K562 (cell line): ENCODE results near the gene BPTF. TPM values are rescaled to one million over a fixed set of nuclear protein-coding genes. Genes with fewer than 3 reads are reported as not detected.

ENCODE experiments used
- ARID2 ChIP-seq: fragments of 450-650 bp; IDR thresholded peaks from 2 replicates; pipeline ENCODE4 v1.6.1; 2017; ENCODE audit warnings: antibody characterized with exemption, mild to moderate bottlenecking
- CBX8 ChIP-seq: fragments of 200-600 bp; sonication (generic); IDR thresholded peaks from 2 replicates; pipeline ENCODE4 v1.6.1; 2012; ENCODE audit warnings: borderline replicate concordance, mixed run types, low read depth, mild to moderate bottlenecking, moderate library complexity, mixed read lengths, low read length, control low read depth, inconsistent platforms; ENCODE audit not compliant: poor library complexity, severe bottlenecking; ENCODE audit errors: extremely low read depth
- CHD1 ChIP-seq: fragments of 200-600 bp; sonication (generic); IDR thresholded peaks from one replicate; pipeline ENCODE4 v1.6.1; 2012; ENCODE audit warnings: mild to moderate bottlenecking, moderate library complexity, low read length, inconsistent platforms
- HDAC1 ChIP-seq, 2 experiments: fragments of 450-650 bp; IDR thresholded peaks; 2 replicates each; pipeline ENCODE4 v1.6.1; 2016 to 2017; ENCODE audit warnings: inconsistent platforms in 1 of 2, mild to moderate bottlenecking in 1 of 2, moderate library complexity in 1 of 2
- HOXB6 ChIP-seq: fragments of 250-450 bp; sonication (Bioruptor Pico); IDR thresholded peaks from 2 replicates; pipeline ENCODE4 v1.5.1; 2022; ENCODE audit warnings: mild to moderate bottlenecking, borderline replicate concordance
- MCM3 ChIP-seq: fragments of 450-650 bp; IDR thresholded peaks from 2 replicates; pipeline ENCODE4 v1.6.1; 2016
- MYNN ChIP-seq, 2 experiments: sonication (generic); formaldehyde crosslinking in 1 of 2; IDR thresholded peaks; 2 replicates each; pipeline versions ENCODE4 v1.5.0 to v1.6.1; 2016 to 2020; ENCODE audit warnings: antibody characterized with exemption in 1 of 2, missing genetic modification reagents in 1 of 2
- NRF1 ChIP-seq, 2 experiments: fragments of 450-650 bp; IDR thresholded peaks in 1 of 2; conservative IDR thresholded peaks in 1 of 2; 2 replicates each; pipeline ENCODE4 v1.6.1; 2014; ENCODE audit warnings: mild to moderate bottlenecking in 2 of 2
- PCBP1 ChIP-seq: fragments of 200-400 bp; formaldehyde crosslinking; IDR thresholded peaks from 2 replicates; pipeline ENCODE4 v1.6.1; 2018; ENCODE audit warnings: mild to moderate bottlenecking, low read depth, low read length; ENCODE audit not compliant: poor library complexity, severe bottlenecking
- PHB2 ChIP-seq: fragments of 450-650 bp; IDR thresholded peaks from 2 replicates; pipeline ENCODE4 v1.6.1; 2017; ENCODE audit warnings: low read depth
- PRDM10 ChIP-seq: fragments of 450-650 bp; IDR thresholded peaks from 2 replicates; pipeline ENCODE4 v1.6.1; 2018; ENCODE audit not compliant: partially characterized antibody
- SAFB2 ChIP-seq: fragments of 200-400 bp; formaldehyde crosslinking; IDR thresholded peaks from 2 replicates; pipeline ENCODE4 v1.6.1; 2018; ENCODE audit warnings: borderline replicate concordance, low read length, low read depth, moderate library complexity; ENCODE audit not compliant: severe bottlenecking
- SUPT5H ChIP-seq: fragments of 450-650 bp; IDR thresholded peaks from 2 replicates; pipeline ENCODE4 v1.6.1; 2016
- YY1 ChIP-seq, 3 experiments: IDR thresholded peaks; 2 replicates each; pipeline ENCODE4 v1.6.1; 2011; ENCODE audit warnings: low read length in 2 of 3, mild to moderate bottlenecking in 2 of 3, moderate library complexity in 2 of 3, borderline replicate concordance in 1 of 3, control low read depth in 1 of 3, low read depth in 1 of 3; ENCODE audit not compliant: insufficient read depth in 3 of 3, insufficient replicate concordance in 2 of 3, control insufficient read depth in 1 of 3, insufficient read length in 1 of 3; ENCODE audit errors: extremely low read depth in 1 of 3
- ZBTB9 ChIP-seq: fragments of 450-650 bp; formaldehyde crosslinking; IDR thresholded peaks from 2 replicates; pipeline ENCODE4 v1.4.0; 2020; ENCODE audit warnings: mild to moderate bottlenecking, moderate library complexity
- ZKSCAN3 ChIP-seq: fragments of 250-450 bp; sonication (Bioruptor Pico); IDR thresholded peaks from 2 replicates; pipeline ENCODE4 v1.4.0; 2020
- polyA plus RNA-seq, 8 experiments: library from polyadenylated mRNA; depleted of rRNA in 4 of 8; stranded (reverse) in 5 of 8; unstranded in 3 of 8; fragments of >200 nt; fragmentation: Nextera tagmentation in 2 of 8; fragmentation: Illumina TruSeq in 1 of 8; extraction: Ambion mirVana in 2 of 8; extraction: Trizol in 1 of 8; gene quantifications; 2 replicates each; pipeline versions ENCODE4 v1.2.1 to v1.2.3, GENCODE V29; 2011 to 2014; ENCODE audit warnings: inconsistent platforms in 1 of 8, missing spikeins in 1 of 8
- total RNA-seq, 7 experiments: library from RNA; depleted of rRNA in 6 of 7; stranded (reverse); fragments of >200 nt in 6 of 7; fragmentation: Illumina TruSeq in 2 of 7; extraction: Trizol in 2 of 7; gene quantifications; 2 replicates each; pipeline versions ENCODE4 v1.2.1 to v1.2.3, GENCODE V29; 2011 to 2021; ENCODE audit warnings: low replicate concordance in 1 of 7

The BPTF gene
- total and polyA plus RNA-seq, 9 of the 15 experiments (the other 6 are each of a cell fraction or from before 2014, with no cell fraction given), result 12.5 to 52.1 (median 26.9) TPM

GRCh38 chr17:68019675-68020408 lies 194.5 kb downstream of the BPTF start (continued):
- TF ChIP-seq ZBTB9 (CRISPR knock-in tag), result no peak; the same call in 1 of the 2 replicates
- TF ChIP-seq HOXB6 (CRISPR knock-in tag), result no peak
- TF ChIP-seq MCM3, result no peak
- TF ChIP-seq ARID2, result no peak
- TF ChIP-seq PHB2, result 0 out of 2 replicates have a peak, but pooled peaks have one; percentile 17
- peak in 1 of 2 experiments; percentile 94; a peak in 3 of 4 replicates for TF ChIP-seq HDAC1 (IDR thresholded peaks at IDR 0.05)
- peak; percentile 13 to 93 (median 85) for TF ChIP-seq YY1 (IDR thresholded peaks at IDR 0.05; ENCODE audit: borderline replicate concordance in 1 of 3, control insufficient read depth in 1 of 3, extremely low read depth in 1 of 3, insufficient read depth in 3 of 3, insufficient read length in 1 of 3, insufficient replicate concordance in 2 of 3, low read depth in 1 of 3, low read length in 2 of 3)
- TF ChIP-seq SUPT5H, result peak; percentile 83
- peak; percentile 32; the same call in 1 of the 2 replicates for TF ChIP-seq MYNN (IDR thresholded peaks at IDR 0.05)
- TF ChIP-seq MYNN (CRISPR knock-in tag; IDR thresholded peaks at IDR 0.05), result no peak
- TF ChIP-seq PRDM10, result no peak
- TF ChIP-seq SAFB2, result no peak
- TF ChIP-seq NRF1 (conservative IDR thresholded peaks at IDR 0.05 in 1 of 2, IDR thresholded peaks at IDR 0.05 in 1 of 2), result peak; percentile 94 to 95
- TF ChIP-seq CHD1, result peak; percentile 33
- TF ChIP-seq PCBP1, result no peak
- TF ChIP-seq ZKSCAN3 (CRISPR knock-in tag), result no peak
- TF ChIP-seq CBX8, result no peak
